Central memory CD4-positive, alpha-beta T cell (primary cell): Measurements from ENCODE around the gene FASN.
A peak's percentile ranks its signal among the peaks of the same experiment; 100 is the strongest.

ENCODE experiments used
- DNase-seq: peaks from one replicate; pipeline ENCODE4 v3.0.0; 2022

FASN gene

GRCh38 chr17:82117139-82118090, 19.4 kb upstream of the FASN start:
- no peak for DNase-seq

- DNase-seq: no peak
Observed at GRCh38 chr17:82116246-82116645, 18.2 kb upstream of the FASN start.

DNA sequence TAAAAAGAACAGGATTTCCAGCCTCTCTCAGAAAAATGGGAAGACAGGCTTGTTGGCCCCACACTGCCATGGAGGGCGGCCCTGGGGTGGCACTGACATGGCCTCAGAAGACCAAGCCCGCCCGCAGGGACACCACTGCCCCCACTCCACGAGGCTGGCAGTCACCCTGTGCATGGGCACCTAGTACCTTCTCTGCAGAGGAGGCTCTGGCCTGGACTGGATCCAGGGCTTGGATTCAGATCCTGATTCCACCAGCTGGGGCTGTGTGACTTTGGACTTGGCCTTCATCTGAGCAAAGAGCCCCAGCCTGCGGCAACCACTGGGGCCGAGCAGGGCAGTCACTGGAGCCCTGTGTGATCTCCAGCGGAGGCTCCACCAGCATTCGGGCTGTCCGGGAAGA, 16.8 kb upstream of the FASN start:
- DNase-seq: no peak

- DNase-seq: no peak
Observed at GRCh38 chr17:82114447-82114846, 16.4 kb upstream of the FASN start.

- DNase-seq: no peak
Observed at GRCh38 chr17:82113941-82114340, 15.9 kb upstream of the FASN start.

DNA sequence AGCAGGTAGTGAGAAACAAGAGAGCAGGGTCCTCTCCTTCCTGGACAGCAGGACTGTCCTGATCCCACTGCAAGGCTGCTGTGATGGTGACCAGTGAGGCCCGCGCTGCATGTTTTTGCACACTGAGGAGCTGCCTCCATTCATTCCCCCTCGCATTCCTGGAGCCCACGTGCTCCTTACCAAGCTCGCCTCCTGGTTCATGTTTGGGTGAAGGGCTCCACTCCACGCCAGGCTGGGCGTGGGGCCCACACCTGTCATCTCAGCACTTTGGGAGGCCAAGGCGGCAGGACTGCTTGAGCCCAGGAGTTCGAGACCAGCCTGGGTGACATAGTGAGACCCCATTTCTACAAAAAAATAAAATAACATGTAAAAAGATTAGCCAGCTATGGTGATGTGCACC, 15.4 kb upstream of the FASN start:
- no peak for DNase-seq

GRCh38 chr17:82112914-82113311, 14.9 kb upstream of the FASN start:
- DNase-seq: no peak

DNA sequence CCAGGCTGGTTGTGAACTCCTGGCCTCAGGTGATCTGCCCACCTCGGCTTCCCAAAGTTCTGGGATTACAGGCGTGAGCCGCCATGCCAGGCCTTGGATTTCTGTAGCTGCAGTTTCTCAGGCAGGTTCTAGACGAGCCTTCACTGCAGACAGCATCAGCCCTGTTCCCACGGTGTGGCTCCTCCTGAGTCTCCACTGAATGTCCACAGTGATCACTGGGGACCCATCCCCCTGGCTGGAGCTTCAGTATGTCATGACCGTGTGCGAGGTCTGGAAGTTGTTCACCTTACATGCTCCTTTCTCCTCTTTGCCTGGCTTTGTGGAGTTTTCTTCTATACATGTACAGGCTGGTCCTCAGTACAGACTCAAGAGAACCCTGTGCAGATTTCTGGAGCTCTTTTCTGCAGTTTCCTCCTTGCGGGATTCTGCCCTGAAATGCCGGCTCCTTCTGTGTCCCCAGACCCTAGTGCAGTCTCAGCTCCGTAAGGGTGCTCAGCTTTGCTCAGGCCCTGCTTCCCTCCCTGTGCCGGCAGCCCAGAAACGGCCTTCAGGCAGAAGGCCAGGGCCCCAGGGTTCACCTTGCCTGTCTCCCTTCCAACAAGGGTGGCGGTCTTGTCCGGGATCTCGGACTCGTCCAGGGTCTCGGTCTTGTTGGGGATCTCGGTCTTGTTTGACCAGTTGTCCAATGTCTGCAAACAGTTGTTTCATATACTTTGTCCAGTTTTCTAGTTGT, 14.3 kb upstream of the FASN start:
- DNase-seq: no peak

- no peak for DNase-seq
Observed at GRCh38 chr17:82110298-82110697, 12.3 kb upstream of the FASN start.

GRCh38 chr17:82108961-82109475, 11.0 kb upstream of the FASN start:
- DNase-seq: no peak

- no peak for DNase-seq
Observed at GRCh38 chr17:82108496-82108945, 10.5 kb upstream of the FASN start.

DNA sequence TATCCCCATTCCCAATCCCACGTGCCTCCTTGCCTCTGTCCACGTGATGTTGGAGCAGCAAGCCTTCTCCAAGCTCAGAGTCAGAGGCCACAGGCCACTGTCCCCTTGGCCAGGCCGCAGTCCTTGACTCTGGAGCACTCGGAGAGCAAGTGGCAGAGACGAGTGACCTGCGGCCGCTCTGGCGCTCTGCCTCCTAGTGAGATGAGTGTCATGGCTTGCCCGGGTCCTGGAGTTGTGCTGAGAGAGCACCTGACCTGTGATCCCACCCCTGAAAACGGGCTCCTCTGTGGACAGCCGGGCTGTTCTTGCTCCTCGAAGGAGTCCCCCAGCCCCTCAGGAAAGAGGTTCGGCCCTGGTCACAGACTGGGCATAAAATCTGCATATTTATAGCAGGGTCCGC, 10.0 kb upstream of the FASN start:
- DNase-seq: no peak

DNA sequence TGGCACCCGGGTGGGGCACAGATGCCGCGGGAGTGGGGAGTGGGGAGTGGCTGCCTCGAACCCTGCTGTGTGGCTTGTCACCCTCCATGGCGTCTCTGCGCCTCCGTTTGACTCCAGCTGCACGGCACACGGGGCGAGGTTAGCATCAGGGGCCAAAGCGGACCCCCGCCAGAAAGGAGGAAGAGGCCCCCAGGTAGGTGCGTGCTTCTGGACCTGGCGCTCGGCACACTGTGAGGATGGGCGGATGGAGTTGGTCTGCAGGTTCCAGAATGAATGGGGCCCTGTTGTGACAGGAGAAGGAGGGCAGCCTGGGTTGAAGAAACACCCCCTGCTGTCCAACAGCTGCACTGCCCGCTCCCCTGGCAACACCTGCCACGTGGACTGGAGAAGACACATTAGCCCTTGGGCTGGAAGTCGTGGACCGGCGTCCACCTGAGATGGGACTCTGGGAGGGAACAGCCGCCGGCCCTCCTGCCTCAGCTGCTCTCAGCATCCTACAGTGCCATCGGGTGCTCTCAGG, 9.4 kb upstream of the FASN start:
- DNase-seq: no peak

DNA sequence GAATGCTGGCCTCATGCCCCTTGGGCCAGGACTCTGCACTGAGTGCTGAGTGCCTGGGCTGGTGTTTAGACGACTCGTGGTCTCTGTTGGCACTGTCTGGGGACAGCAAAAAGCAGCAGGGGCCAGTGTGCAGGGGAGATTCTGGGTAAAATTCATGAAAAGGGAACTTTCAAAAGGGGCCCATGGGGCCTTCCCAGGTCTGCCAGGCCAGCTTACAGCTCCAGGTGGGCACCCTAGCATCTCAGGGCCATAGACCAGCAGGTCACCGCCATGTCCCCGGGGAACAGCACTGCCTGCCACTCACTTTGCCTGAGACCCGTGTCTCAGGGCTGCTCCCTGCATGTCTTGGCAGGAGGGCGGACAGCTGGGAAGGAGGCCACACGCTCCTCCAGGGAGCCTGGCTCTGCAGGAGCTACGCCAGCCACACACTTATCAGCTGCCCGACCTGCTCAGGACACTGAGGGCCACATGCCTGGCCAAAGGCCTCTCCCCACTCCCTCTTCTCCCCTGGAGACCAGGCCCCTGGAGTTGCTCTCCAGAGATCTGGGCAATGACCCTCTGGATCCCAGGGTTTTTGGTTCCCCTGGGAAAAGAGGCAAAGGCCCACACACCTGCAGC, 8.8 kb upstream of the FASN start:
- DNase-seq: no peak

DNA sequence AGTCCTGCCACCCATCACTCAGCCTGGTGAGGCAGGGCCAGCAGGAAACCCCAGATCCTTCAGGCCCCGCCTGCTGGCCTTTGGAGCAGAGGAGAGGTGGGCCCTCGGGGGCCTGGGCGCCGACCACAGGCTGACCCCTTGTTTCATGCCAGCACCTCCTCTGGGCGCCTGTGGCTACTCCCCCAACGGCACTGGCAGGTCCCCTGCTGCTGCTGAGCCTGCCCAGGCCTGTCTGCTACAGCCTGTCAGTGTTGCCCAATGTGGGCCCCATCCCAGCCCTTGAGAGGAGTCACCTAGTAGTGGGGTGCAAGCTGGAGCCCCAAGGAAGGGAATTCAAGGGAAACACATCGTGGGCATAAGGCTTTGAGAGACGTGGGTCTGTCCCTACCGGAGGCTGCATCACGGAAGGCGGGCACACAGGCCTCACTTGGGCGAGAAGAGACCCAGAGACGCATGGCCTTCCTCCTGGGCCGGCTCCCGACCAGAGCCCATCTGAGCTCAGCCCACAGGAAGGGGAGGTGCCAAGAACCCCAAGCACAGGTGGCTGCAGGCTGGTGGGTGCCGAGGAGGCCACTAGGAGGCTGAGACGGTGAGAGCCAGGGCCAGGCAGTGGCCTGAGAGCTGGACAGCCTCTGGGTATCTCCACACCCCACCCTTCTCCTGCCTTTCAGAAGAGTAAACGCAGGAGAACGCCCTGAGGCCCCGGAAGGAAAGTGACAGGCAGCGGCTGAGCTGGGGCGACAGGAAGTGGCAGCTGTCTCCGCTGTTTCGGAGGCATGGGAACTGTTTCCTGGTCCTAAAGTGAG, 8.0 kb upstream of the FASN start:
- peak; percentile 46 for DNase-seq

DNA sequence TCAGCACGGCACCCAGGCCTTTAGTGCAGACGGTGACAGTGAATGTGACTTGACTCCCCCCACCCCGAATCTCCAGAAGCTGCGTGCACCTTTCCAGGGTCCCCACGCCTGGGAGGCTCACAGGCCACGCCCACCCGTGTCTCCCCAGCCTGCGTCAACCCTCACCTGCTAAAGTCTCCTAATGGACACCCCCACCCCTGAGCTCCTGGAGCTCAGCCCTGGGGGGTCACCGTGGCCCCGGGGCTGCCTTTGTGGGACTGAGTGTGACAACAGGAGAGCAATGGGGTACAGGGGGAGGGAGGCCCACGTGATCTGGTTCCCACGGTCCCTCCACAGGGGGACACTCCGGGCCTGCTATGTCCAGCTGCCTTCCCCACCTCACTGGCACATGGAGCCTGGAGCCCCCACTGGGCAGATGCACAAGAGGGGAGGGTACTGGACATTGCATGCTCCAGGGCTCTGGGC, 7.4 kb upstream of the FASN start:
- no peak for DNase-seq

DNA sequence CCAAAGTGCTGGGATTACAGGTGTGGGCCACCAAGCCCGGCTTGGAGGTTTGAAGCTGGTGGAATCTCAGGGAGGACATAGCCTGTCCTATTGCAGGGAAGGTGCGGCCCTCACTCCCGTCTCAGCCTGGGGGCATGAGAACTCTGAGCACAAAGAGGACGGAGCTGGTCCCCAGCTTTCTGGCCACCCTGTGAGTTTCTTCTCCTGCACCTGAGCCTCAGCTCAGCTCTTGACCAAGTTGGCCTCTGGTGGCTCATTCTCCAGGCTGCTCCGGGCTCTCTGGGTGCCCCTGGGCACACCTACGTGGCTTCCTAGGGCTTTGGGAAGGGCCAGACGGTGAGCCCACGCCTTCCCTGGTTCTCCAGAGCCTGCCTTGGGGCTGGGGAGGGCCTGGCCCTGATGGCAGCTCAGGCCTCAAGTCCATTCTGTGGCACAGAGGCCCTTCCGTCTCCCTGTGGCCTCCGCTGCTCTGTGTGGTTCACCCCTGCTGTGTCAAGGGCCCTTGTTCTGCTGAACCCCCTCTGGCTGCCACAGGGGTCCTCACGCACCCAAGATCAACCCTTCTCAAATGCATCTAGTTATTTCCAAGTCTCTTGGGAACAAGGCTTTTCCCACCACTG, 6.9 kb upstream of the FASN start:
- DNase-seq: no peak

GRCh38 chr17:82103553-82104451, 5.8 kb upstream of the FASN start:
- DNase-seq: no peak

DNA sequence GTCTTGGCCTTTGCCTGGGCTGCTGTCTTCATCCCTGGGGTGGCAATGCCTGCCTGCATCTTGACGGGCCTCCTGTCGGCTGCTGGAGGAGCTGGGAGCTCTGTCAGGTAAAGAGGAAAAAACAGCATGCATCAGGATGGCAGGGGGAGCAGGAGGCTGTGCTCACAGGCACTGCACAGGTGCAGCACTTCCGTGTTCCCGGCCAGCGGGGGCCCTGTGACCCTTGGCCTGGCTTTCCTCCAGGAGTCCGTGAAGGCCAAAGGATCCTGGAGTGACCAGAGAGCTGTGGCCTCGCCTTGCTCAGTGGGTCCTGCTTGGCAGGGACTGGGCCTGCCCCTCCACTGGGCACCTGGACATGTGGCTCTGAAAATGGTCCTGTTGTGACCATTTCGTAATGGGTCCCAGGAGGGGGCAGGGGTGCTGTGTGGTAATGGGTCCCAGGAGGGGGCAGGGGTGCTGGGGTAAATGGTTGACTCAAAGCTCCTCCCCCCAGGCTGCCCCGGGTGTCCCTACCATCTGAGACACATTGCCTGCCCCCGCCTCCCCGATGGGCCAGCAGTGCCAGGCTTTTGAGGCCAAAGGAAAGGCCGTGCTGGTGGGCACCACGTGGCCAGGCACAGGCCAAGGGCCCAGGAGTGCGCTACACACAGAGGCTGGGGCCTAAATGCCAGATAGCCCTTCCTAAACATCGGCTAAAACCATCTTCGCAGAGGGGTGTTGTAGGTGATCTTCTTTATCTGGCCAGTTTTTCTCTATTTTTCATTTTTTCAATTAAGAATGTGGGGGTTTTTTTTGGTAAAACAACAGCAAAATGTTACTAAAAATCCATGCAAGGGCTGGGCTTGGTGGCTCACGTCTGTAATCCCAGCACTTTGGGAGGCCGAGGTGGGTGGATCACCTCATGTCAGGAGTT, 4.0 kb upstream of the FASN start:
- DNase-seq: no peak
